UCSD-AML1 (cell line): Measurements from ENCODE around the gene PTTG1IP.

Experiments
- DNase-seq: peaks from one replicate; lab custom pipeline; 2025; ENCODE audit not compliant: unreplicated experiment; lab: John Stamatoyannopoulos, UW

Gene PTTG1IP

GRCh38 chr21:44803651-44804050 is 69.8 kb downstream of the PTTG1IP start:
- no peak for DNase-seq

DNA sequence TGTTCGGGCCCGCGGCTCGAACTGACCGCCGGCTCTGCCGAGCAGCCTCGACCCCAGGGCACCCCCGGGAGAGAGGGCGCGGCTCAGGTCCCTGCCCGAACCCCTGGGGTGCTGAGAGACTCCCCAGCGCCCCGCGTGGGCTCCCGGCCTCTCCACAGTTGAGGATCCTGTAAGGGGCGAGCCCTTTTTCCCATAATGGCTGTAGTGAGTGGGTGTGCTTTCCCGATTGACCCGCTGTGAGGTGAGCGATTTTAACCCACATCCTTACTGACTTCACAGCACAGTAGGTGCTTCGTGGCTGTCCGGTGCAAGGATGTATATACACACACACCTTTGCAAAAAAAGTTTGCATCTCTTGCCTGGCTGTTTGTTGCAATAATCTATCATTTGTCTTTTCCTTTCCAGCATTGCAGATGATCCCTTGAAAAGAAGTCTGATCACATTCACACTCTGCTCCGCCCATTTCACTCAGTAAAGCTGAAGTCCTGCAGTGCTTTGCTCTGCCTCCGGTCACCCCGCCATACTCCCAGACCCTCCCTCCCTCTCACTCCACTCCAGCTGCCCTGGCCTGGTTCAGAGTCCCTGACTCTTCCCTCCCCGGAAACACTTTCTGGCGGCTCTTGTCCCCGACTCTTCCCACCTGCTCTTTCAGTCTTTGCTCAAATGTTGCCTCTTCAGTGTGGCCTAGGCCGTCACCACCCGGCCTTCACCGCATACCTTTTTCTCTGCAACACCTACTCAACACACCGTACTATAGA is 70.9 kb downstream of the PTTG1IP start:
- DNase-seq, result peak; percentile 44

DNA sequence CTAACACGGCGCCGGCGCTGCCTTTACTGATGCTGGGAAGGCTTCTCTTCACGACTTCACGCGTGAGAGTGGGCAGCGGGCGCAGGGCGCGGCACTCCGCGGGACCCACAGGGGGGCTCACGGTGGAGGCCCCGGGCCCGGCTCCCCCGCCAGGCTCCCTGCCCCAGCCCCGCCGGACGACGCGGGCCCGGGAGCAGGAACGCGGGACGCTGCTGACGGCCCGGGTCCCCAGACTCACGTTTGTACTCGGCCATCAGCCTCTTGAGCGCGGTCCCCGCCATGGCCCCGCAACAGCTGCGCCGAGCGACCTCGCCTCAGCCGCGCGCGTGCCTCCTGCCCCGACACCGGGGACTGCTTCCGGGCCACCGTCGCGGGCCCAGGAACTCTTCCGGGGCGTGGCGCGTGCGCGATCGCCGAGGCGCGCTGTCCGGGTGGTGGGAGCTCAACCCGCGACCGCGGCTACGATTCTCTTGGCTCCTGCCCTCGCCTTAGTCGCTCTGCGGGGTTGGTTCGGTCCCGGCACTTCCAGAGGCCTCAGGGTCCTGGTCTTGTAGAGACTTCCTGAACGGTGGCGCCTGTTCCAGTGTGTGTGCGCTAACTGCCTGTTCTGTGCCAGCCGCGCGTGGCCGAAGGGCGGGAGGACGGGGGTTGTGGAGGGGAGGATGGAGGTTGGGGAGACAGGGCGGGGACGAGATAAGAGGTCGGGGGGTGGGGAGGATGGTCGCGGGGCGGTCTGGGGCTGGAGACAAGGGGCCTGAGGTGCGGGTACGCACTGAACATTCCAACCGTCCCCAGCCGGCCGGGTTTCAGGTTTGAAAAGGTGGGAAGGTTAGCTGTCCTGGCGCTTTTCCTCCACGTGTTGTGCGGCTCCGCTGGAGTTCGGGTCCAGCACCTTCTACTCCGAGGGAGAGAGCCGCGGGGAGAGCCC is 71.8 kb downstream of the PTTG1IP start, which contains the start of gene UBE2G2:
UBE2G2 (minus strand) TSS at position 353 of the 928 bp plus-strand sequence; CDS start at position 281, 72 bp downstream.
- peak; percentile 85 for DNase-seq

- no peak for DNase-seq
Observed at GRCh38 chr21:44800971-44801467, 72.5 kb downstream of the PTTG1IP start.

- DNase-seq, result no peak
Observed at GRCh38 chr21:44800103-44800502, 73.4 kb downstream of the PTTG1IP start.

GRCh38 chr21:44799646-44800045 is 73.8 kb downstream of the PTTG1IP start:
- no peak for DNase-seq
